ENCODE measurements around the gene PRDM12.

PRDM12 gene

DNA sequence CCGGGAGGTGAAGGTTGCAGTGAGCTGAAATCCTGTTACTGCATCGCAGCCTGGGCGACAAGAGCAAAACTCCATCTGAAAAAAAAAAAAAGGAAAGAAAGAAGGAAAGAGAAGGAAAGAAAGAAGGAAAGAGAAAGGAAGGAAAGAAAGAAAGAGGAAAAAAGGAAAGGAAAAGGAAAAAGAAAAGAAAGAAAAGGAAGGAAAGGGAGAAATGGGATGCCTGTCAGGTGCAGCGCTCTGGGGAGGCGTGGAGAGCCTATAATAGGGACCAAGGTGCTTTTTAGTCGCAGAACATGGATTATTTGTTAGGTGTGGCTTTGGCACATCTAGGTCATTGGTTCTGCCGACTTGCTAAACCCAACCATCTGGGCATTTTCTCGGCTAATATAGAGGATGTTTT is 47.1 kb downstream of the PRDM12 start:
- no peak for TF ChIP-seq EZH2 (IDR thresholded peaks at IDR 0.05)
- TF ChIP-seq POLR2AphosphoS5 (IDR thresholded peaks at IDR 0.05; ENCODE audit: borderline replicate concordance, low read depth, low read length): no peak
- TF ChIP-seq FOXP2 (optimal IDR thresholded peaks at IDR 0.05; ENCODE audit: control extremely low read depth, extremely low read length, insufficient read depth): no peak

DNA sequence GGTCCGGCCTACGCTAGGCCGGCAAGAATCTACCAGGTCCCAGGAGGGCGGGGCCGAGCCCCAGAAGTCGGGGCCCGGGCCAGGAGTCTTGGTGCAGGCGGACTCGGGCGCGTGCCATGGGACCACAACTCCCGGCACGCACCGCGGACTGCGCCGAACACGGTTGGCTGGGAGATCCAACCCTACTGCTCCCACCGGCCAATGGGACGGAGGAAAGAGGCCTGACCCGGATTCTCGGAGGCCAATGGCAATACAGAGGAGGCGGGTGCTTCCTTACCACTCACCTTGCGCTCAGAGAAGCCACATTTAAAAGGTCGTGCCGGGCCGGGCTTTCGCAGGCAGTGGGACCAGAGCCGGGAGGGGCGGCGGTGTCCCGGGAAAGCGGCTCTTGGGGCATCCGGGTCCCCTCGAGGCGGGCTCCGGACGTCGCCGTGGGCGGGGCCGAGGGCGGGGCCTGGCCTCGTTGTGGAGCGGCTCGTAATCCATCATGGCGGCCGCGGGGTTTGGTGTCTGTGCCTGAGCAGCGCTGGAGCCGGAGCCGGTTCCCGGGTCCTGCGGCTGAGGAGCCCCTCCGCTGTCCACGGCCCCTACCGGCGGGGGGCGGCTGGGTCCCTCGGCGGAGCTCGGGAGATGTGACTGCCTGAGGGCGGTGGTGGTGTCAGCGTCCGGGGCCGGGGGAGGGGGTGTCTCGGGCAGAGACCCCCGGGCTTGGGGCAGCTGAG is 48.3 kb downstream of the PRDM12 start:
- no peaks in the 10 kb centered on the region for H3K9me3 ChIP-seq (ENCODE audit: low read depth, low read length)
- H3K9ac ChIP-seq (ENCODE audit: insufficient read length): peak overlapping the region; percentile 93
- no peaks in the 10 kb centered on the region for H3K36me3 ChIP-seq (ENCODE audit: insufficient read depth, low read length)
- TF ChIP-seq FOXP2 (optimal IDR thresholded peaks at IDR 0.05; ENCODE audit: control extremely low read depth, extremely low read length, insufficient read depth): no peak
- peak; percentile 68 for TF ChIP-seq POLR2AphosphoS5 (IDR thresholded peaks at IDR 0.05; ENCODE audit: borderline replicate concordance, low read depth, low read length)
- no peak for TF ChIP-seq EZH2 (IDR thresholded peaks at IDR 0.05)
- H3K4me3 ChIP-seq: peak overlapping the region; percentile 94
- peak; percentile 84 for DNase-seq (ENCODE audit: low read depth, low spot score)
- H3K27ac ChIP-seq: peak overlapping the region; percentile 97

More for the DNA sequence above, 47.1 kb downstream of the PRDM12 start:
- DNase-seq (ENCODE audit: low read depth, low spot score): no peak
- Histone ChIP-seq H3K27ac (no peak overlapping the region), H3K36me3 (ENCODE audit: insufficient read depth, low read length) (no peaks in the 10 kb centered on the region), H3K9me3 (ENCODE audit: low read depth, low read length) (no peaks in the 10 kb centered on the region), H3K4me3 (no peak overlapping the region), H3K9ac (ENCODE audit: insufficient read length) (no peak overlapping the region)

DNA sequence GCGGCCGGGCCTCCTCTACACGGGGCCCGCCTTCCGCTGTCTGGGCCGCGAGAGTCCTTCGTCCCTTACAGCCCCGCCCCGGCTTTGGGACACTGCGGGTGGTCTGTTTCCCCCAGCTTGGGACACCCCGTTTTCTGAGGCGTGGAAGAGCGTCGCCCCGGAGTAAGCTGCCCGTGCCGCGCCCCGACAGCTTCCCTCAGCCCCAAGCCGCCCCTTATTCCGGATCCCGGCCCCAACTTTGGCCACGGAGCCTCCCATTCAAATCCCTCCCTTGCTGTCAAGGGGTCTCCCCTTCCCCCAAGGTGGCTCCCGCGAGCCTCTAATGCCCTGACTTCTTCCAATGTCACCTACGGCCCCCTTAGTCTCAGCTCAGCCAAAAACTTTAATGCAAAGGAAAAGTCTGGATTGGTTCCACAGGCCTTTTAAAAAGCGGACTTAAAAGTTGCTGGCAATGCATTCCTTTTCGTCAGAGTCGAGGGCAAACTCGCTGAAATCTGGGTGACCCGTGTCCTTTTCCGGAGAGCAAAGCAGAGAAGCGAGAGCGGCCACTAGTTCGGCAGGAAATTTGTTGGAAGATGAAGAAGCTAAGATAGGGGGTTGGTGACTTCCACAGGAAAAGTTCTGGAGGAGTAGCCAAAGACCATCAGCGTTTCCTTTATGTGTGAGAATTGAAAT is 49.0 kb downstream of the PRDM12 start:
- no peak for TF ChIP-seq EZH2 (IDR thresholded peaks at IDR 0.05)
- TF ChIP-seq POLR2AphosphoS5 (IDR thresholded peaks at IDR 0.05; ENCODE audit: borderline replicate concordance, low read depth, low read length): no peak
- no peak for TF ChIP-seq FOXP2 (optimal IDR thresholded peaks at IDR 0.05; ENCODE audit: control extremely low read depth, extremely low read length, insufficient read depth)
- no peaks in the 10 kb centered on the region for H3K9me3 ChIP-seq (ENCODE audit: low read depth, low read length)
- peak overlapping the region; percentile 93 for H3K9ac ChIP-seq (ENCODE audit: insufficient read length)
- peak overlapping the region; percentile 97 for H3K27ac ChIP-seq
- H3K36me3 ChIP-seq (ENCODE audit: insufficient read depth, low read length): no peaks in the 10 kb centered on the region
- DNase-seq (ENCODE audit: low read depth, low spot score): no peak
- H3K4me3 ChIP-seq: peak overlapping the region; percentile 94

DNA sequence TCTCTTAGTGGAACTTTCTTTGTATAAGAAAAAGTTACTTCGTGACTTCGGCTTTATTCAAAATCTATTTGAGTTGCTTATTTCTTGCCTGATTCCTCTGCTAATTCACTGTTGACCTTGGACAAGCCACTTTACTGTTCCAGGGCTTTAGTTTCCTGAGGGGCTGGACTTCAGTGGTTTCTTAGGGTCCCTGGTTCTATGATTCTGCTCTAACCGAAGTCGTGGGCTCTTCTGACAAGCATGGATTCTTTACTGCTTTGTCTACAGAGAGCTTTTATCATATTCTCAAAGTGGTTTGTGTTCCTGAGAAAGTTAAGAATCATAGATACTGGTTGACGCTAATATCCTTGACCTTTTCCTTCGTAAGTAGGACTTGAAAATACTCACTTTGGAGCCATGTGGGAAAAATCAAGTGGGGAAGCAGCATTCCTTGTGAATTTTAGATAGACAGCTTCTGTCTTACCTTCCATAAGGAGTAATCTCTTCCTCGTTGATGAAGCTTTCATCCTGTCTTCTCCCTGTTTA is 50.3 kb downstream of the PRDM12 start:
- DNase-seq (ENCODE audit: low read depth, low spot score): no peak
- Histone ChIP-seq H3K9me3 (ENCODE audit: low read depth, low read length) (no peaks in the 10 kb centered on the region), H3K36me3 (ENCODE audit: insufficient read depth, low read length) (no peaks in the 10 kb centered on the region), H3K4me3 (peak overlapping the region; percentile 94), H3K9ac (ENCODE audit: insufficient read length) (peak overlapping the region; percentile 93), H3K27ac (no peak overlapping the region)
- no peak for TF ChIP-seq POLR2AphosphoS5 (IDR thresholded peaks at IDR 0.05; ENCODE audit: borderline replicate concordance, low read depth, low read length)
- TF ChIP-seq EZH2 (IDR thresholded peaks at IDR 0.05): no peak
- TF ChIP-seq FOXP2 (optimal IDR thresholded peaks at IDR 0.05; ENCODE audit: control extremely low read depth, extremely low read length, insufficient read depth): no peak

DNA sequence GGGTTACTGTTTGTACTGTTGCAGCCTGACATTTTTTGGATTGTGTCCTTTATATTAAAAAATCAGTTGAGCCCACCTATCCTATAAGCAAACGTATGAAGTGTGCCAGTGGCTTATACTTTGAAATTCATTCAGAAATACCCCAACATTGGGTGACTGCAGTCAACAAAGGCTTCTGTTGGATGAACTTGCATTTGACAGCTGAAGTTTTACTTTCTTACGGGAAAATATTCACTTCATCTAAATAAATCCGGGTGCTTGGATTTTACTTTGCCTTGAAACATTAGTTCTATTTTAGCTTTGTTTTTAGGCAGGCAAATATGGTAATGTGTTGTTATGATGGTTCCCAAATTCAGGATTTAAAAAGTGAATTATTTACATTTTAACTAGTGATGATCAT is 50.9 kb downstream of the PRDM12 start:
- Histone ChIP-seq H3K27ac (no peak overlapping the region), H3K9me3 (ENCODE audit: low read depth, low read length) (no peaks in the 10 kb centered on the region), H3K36me3 (ENCODE audit: insufficient read depth, low read length) (no peaks in the 10 kb centered on the region), H3K9ac (ENCODE audit: insufficient read length) (peak overlapping the region; percentile 93), H3K4me3 (peak overlapping the region; percentile 94)
- TF ChIP-seq POLR2AphosphoS5 (IDR thresholded peaks at IDR 0.05; ENCODE audit: borderline replicate concordance, low read depth, low read length) (no peak), EZH2 (IDR thresholded peaks at IDR 0.05) (no peak), FOXP2 (optimal IDR thresholded peaks at IDR 0.05; ENCODE audit: control extremely low read depth, extremely low read length, insufficient read depth) (no peak)
- no peak for DNase-seq (ENCODE audit: low read depth, low spot score)

DNA sequence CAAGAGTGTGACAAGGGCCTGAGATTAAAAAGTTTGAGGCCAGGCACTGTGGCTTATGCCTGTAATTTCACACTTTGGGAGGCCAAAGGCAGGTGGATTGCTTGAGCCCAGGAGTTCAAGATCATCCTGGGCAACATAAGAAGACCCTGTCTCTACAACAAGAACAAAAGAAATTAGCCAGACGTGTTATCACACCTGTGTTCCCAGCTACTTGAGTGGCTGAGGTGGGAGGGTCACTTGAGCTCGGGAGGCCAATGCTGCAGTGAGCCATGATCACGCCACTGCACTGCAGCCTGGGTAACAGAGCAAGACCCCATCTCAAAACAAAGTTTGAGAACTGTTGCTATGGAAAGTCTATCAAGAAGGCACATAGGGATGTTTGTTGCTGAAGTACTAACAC is 54.2 kb downstream of the PRDM12 start:
- TF ChIP-seq EZH2 (IDR thresholded peaks at IDR 0.05) (no peak), FOXP2 (optimal IDR thresholded peaks at IDR 0.05; ENCODE audit: control extremely low read depth, extremely low read length, insufficient read depth) (no peak), POLR2AphosphoS5 (IDR thresholded peaks at IDR 0.05; ENCODE audit: borderline replicate concordance, low read depth, low read length) (no peak)
- Histone ChIP-seq H3K9me3 (ENCODE audit: low read depth, low read length) (no peaks in the 10 kb centered on the region), H3K27ac (no peak overlapping the region), H3K4me3 (no peak overlapping the region), H3K36me3 (ENCODE audit: insufficient read depth, low read length) (no peaks in the 10 kb centered on the region), H3K9ac (ENCODE audit: insufficient read length) (no peak overlapping the region)
- DNase-seq (ENCODE audit: low read depth, low spot score): no peak

DNA sequence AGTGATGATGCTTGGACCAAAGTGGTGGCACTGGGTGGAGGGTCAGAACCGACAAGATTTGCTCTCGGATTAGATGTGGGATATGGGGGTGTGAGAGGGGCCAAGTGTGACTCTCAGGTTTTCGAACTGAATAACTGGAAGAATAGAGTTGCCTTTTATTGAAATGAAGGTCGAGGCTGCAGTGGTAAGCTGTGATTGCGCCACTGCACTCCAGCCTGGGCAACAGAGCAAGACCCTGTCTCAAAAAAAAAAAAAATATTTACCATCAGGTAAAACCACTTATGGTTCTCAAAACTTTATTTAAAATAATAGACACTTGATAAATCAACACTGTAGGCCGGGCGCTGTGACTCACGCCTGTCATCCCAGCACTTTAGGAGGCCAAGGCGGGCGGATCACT is 56.4 kb downstream of the PRDM12 start:
- no peak overlapping the region for H3K9ac ChIP-seq (ENCODE audit: insufficient read length)
- no peak for DNase-seq (ENCODE audit: low read depth, low spot score)
- H3K4me3 ChIP-seq: no peak overlapping the region
- no peaks in the 10 kb centered on the region for H3K9me3 ChIP-seq (ENCODE audit: low read depth, low read length)
- H3K27ac ChIP-seq: no peak overlapping the region
- no peaks in the 10 kb centered on the region for H3K36me3 ChIP-seq (ENCODE audit: insufficient read depth, low read length)
- no peak for TF ChIP-seq EZH2 (IDR thresholded peaks at IDR 0.05)
- no peak for TF ChIP-seq FOXP2 (optimal IDR thresholded peaks at IDR 0.05; ENCODE audit: control extremely low read depth, extremely low read length, insufficient read depth)
- no peak for TF ChIP-seq POLR2AphosphoS5 (IDR thresholded peaks at IDR 0.05; ENCODE audit: borderline replicate concordance, low read depth, low read length)

DNA sequence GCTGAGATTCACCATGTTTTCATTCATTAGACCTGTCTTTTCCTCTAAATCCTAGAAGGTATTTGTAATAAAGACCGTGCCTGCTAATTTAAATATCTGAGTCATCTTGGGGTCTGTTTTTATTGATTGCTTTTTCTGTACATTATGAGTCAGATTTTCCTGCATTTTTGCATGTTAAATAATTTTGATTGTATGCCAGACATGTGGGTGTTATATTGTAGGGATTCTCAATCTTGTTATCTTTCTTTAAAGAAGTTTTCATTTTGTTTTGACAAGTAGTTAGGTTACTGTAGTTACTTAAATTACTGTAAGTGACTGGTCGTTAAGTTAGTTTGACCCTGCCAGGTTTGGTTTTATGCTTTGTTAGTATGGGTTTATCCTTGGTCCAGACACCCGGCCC is 64.3 kb downstream of the PRDM12 start:
- Histone ChIP-seq H3K4me3 (no peak overlapping the region), H3K36me3 (ENCODE audit: insufficient read depth, low read length) (no peaks in the 10 kb centered on the region), H3K27ac (no peak overlapping the region), H3K9ac (ENCODE audit: insufficient read length) (no peak overlapping the region), H3K9me3 (ENCODE audit: low read depth, low read length) (no peaks in the 10 kb centered on the region)
- TF ChIP-seq FOXP2 (optimal IDR thresholded peaks at IDR 0.05; ENCODE audit: control extremely low read depth, extremely low read length, insufficient read depth) (no peak), POLR2AphosphoS5 (IDR thresholded peaks at IDR 0.05; ENCODE audit: borderline replicate concordance, low read depth, low read length) (no peak), EZH2 (IDR thresholded peaks at IDR 0.05) (no peak)
- no peak for DNase-seq (ENCODE audit: low read depth, low spot score)
